ENCODE data around the gene ANKAR.
"Not testable (repeated sequence)": the region's sequence is repeated elsewhere in the genome, so short reads cannot be mapped to it uniquely, and the experiment has no call there.

The ANKAR gene

DNA sequence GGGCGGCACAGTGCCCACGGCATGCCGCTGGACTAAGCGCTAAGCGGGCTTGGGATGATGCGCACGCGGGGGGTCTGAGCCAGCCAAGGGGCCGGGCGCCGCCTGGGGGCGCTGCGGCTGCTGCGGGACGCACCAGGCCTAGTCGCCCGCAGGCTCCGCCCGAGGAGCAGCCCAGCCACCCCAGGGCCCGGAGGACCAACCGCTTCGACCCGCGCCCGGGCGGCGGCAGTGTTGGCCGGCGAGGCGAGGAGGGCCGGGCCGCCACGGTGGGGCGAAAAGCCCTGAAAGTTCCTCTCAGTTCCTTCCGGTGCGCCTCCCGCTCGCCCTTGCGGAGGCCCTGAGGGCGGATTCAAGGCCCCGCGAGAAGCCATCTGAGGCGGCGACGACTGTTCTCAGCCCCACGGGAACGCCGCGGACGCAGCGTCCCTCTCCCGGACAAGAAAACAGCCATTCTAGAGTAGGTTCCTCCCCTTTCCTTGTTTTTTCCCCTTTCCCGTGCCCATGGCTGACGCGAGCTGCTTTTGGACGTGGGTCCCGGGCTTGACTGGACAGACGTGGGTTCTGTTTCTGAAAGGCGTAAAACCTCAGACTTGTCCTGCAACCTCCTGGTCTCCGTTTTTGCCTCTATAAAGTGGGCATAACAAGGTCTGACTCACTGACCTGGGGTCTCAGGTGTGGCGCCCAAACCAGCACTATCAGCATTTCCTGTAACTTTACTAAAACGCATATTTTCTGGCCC lies at the start of gene ANKAR:
Gene ANKAR, plus strand, starts transcription at position 297 of the 739 bp plus-strand sequence. CDS start 1,821 bp downstream, outside the sequence.
- DNase-seq, result peak; percentile 74 to 77

GRCh38 chr2:189625636-189626035 lies 48.8 kb upstream of the ANKAR start:
- no peak for DNase-seq

DNA sequence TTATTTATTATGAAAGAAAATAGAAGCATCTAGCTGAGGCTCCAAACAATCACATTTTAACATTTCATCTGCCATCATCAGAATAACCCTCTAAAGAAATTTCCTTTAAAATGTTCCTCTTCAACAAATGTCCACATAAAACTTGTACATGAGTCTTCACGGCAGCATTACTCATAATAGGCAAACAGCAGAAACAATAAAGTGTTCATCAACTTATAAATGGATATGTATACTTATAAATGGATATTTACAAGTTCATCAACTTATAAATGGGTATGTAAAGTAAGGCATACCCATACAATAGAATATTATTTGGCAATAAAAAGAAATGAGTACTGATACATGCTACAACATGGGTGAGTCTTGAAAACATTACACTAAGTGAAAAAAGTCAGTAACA lies 46.7 kb upstream of the ANKAR start:
- DNase-seq, result no peak

GRCh38 chr2:189628817-189629530 lies 45.5 kb upstream of the ANKAR start:
- DNase-seq, result no peak

DNA sequence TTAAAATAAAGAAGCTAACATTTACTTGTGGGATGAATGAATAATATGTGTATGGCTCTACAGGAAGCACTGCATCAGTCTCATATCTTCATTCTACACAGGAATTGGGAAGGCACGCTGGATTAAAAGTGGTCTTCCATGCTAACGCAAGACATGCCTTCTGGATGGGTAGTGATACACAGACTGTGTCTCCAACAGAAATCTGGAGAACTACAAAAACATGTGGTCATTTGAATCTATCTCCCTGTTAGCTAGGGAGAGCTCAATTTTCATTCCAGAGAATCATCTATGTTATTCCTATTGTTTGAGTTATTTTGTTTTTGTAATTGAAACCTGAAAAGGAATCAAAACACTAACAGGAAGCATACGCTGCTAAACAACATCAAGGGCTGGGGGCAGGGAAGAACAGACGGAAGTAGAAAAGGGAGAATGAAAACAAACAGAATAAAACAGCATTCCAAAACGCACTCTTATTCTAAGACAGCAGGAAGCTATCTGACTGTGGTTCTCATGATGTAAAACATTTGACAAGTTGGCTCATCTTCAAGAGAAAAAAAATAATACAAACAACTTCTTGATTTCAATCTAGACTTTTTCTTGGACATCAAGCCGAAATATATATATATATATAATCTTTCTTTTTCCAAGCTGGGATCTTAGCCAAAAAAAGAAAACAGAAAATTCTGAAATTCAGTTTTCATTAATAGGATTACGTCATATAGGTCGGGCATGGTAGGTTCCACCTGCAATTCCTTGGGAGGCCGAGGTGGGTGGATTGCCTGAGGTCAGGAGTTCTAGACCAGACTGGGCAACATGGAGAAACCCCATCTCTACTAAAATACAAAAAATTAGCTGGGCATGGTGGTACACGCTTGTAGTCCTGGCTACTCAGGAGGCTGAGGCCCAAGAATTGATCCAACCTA lies 44.7 kb upstream of the ANKAR start:
- DNase-seq, result no peak

- DNase-seq, result no peak
These were observed 42.6 kb upstream of the ANKAR start for GRCh38 chr2:189631849-189632248.

DNA sequence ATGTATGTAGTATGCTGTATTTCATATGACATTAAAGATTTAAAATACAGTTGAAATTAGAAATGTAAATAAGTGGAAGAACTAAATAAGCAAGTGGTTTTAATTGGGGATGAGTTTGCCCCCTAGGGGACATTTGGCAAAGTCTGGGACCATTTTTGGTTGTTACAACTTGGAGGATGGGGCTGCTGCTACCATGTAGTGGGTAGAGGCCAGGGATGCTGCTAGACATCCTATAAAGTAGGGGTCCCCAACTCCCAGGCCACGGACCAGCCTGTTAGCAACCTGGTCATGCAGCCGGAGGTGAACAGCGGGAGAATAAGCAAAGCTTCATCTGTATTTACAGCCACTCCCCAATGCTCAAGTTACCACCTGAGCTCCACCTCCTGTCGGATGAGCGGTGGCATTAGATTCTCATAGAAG lies 41.1 kb upstream of the ANKAR start:
- no peak for DNase-seq

DNA sequence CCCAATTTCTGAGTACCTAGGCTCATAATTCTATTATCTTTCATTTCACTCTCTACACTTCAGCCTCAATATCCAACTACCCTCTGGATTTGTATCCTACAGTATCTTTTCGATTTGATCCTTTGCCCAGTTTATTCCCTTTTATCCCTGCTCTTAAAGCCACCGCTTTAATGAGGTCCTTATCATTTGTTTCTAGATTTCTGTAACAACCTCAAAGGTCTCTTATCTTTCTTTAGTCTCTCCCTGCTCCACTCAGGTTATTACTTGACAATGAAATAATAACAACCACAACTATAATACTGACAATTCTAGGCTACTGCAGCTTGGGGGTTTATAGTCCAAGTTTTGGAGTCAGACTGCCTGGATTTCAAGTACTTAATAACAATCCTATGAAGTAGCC lies 39.1 kb upstream of the ANKAR start:
- DNase-seq, result no peak

- no peak for DNase-seq
These were observed 36.0 kb upstream of the ANKAR start for GRCh38 chr2:189638301-189639006.

DNA sequence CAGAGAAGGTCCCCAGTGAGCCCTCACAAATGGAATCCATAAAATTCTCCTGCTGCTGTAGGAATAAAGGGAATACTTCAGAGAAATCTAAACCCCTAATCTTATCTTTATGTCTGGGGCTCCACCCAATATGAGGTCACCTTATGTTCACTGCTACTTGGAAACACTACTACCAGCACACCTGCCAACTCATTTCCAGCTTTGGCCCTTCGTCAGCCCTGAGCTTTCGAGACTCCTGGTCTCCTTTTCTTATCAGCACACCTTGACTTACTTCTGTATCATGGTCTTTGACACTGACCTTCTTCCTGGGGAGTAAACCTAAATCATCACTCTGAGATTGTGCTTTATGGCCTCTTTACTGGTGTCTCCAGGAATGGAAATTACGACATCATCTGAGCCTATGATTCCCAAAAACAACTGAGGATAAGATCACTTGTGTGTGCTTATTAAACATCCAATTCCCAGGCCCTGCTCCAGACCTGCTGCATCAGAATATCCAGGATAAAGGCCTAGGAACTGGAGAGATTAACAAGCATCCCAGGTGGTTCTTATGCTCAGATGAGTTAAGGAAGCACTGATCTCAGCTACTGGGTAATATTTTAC lies 35.4 kb upstream of the ANKAR start:
- DNase-seq, result no peak

DNA sequence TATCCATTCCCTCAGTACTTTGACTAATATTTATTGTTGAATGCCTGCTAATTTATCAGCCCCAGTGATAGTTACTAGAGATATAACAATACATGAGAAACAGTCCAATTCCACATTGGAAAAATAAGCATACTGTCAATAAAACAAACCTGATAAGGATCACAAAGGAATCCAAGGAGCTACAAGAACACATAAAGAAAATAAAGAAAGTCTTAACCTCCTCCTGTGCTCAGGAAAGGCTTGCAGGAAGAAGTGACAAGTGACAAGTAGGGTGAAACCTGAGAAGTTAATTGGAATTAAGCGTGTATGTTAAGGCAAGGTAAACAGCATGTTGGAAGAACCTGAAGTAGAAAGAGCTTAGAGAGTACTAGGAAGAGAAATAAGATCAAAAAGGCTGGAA lies 33.5 kb upstream of the ANKAR start:
- no peak for DNase-seq

DNA sequence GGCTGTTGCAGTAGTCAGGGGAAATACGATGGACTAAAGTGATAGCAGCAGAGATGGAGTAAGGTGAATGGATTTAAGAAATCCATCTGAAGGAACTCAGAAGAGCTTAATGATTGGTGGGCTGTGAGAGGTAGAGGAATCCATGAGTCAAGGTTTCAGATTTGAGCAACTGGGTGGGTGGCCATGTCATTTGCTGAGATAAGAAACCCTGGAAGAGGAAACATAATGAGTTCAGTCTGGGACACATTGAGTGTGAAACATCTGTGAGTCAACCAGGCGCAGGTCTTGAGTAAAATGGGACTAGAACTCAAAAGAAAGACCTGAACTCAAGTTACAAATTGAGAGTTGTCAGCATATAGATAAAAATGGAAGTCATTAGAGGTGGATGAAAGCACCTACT lies 32.9 kb upstream of the ANKAR start:
- no peak for DNase-seq

DNA sequence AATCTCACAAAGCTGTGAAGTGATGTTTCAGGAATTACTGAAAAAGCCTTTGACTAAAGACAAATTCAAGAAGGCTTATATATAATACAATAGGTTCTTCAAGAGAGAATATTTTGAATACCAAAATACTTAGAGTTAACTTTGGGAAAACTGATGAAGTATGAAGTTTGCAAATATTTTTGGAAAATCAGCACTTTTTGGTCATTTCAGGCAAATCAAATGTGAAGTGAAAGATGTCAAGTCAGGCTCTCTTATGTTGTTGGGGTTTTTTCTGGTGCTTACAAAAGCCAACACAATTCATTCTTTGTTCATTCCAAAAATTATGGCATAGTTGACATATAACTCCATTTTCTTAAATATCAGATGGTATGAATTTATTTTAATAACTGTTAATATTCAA lies 27.9 kb upstream of the ANKAR start:
- no peak for DNase-seq

- DNase-seq, result no peak
These were observed 25.5 kb upstream of the ANKAR start for GRCh38 chr2:189648846-189649509.

DNA sequence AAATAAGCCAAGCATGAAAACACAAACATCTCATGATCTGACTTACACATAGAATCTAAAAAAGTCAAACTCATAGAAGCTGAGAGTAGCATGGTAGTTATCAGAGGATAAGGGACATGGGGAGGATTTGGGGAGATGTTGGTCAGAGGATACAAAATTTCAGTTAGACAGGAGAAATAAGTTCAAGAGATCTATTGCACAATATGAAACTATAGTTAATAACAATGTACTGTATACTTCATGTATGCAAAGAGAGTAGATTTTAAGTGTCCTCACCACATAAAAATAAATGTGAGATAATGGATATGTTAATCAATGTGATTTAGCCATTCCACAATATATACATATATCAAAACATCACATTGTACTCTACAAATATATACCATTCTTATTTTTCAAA lies 23.2 kb upstream of the ANKAR start:
- no peak for DNase-seq

DNA sequence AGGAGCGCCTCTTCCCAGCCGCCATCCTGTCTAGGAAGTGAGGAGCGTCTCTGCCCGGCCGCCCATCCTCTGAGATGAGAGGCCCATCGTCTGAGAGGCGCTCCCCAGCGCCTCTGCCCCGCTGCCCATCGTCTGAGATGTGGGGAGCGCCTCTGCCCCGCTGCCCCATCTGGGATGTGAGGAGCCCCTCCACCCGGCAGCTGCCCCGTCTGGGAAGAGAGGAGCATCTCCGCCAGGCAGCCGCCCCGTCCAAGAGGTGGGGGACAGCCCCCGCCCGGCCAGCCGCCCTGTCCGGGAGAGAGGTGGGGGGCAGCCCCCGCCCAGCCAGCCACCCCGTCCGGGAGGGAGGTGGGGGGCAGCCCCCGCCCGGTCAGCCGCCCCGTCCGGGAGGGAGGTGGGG lies 21.0 kb upstream of the ANKAR start:
- not testable (repeated sequence) for DNase-seq

DNA sequence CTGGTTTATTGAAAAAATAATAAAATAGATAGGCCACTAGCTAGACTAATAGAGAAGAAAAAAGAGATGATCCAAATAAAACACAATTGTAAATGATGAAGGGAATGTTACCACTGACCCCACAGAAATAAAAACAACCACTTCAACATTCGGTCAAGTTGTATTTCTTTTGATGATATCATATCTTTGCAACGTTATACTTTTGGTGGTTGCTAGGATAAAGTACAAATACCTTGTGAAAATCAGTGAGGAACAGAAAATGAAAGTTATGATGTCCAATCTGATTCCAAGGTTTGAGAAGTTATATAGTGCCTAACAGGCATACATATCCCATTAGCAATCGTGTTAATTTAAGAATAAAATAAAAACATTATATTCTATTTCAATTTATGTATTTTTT lies 19.8 kb upstream of the ANKAR start:
- no peak for DNase-seq

DNA sequence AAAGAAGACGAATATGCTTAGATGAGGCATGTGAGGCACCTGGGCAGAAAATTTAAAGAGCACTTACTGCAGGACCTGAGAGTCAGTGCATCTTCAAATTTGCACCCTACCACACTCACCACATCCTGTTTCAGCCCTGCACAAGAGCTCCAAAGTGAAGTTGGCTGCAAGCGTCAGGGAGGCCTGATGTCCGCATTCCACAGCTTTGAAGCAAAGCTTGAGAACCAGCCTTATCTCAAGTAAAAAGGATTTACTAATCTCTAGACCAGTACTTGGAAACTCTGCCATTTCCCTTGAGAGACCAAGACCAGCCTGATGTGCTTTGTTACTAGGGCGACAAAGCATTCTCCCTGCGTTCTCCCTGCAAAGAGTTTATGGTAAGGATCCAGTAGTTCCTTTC lies 16.6 kb upstream of the ANKAR start:
- no peak for DNase-seq

DNA sequence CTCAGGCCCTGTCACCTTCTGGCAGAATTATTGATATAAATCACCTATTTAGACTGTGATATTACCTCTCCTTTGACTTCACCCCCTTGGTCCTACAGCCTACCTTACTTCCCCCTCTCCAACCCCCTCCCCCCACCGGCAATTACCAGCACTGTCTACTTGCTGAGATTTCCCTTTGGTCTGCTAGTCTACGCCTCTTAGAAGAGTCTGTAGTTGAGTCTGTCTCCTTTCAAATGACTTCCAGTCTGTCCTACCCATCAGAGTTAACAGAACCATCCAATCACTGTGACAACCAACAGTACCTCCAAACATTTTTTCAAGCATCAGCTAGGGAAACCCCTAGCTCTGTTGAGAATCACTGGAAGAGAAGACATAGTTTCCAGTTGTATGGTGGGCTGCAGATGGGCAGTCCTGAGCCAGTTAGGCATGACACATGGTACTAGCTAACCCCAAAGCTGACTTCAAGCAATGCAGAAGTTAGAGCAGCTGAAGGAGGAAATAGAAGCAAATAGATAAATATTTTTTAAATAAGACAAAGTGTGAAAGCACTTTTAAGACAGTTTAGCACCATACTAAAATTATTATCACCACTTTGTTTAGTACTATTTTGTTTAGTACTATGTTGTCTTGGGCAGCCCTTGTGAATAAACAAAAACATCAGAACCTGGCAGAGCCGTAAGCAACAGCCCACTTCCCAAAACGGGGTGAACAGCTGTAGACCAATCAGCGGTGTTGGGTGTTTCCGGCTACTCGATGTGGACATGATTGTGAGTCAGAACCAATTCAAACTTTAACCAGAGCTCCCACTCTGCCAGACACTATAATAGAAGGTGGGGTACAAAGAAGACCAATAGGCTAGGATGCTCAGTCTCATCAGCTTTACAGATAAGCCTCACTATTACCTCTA lies 15.9 kb upstream of the ANKAR start:
- DNase-seq, result no peak

GRCh38 chr2:189659734-189660133 lies 14.7 kb upstream of the ANKAR start:
- DNase-seq, result no peak

DNA sequence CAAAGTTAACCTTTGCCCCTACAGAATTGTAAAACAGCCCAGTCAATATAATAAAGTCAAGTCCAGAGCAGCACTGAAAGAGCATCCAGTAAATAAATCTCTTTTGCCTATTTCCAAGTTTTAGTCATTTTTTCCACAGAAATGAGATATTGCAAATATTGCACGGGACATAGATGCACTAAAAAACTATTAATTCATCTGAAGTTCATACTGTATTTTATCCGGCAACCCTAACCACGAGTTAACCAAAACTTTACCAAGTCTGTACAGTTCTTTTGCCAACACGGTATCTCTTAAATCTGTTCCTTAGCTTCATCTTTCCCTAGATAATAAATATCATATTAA lies 13.7 kb upstream of the ANKAR start:
- DNase-seq, result no peak

All from stimulated activated CD4-positive, alpha-beta T cell treated with anti-CD3 and anti-CD28 coated beads, Interleukin-2, amount 100 ng/mL, for 48 hours (primary cell).